ENCODE measurements around the gene PRR23B. TPM values are rescaled to one million over a fixed set of nuclear protein-coding genes. Genes with fewer than 3 reads are reported as not detected.
"Not testable (repeated sequence)": the region's sequence is repeated elsewhere in the genome, so short reads cannot be mapped to it uniquely, and the experiment has no call there.

PRR23B gene
- not detected for total RNA-seq

DNA sequence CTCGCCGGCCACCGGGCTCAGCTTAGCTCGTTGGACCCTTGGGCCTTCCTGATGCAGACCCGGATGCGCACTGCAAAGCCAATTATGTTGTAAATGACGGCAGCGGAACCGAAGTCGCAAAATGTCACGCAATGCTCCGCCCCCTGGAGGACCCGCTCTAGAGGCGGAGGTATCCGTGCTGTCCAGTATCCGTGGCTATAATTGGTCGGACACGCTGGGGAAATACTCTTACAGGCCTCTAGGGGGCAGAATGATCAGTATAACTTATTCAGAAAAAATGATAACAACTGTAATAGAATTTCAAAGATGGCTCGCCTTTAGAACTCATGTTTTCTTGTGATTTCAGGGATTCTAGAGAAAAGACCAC lies at the start of gene PRR23B:
Gene PRR23B, minus strand, starts transcription at position 59 of the 367 bp plus-strand sequence. CDS start 265 bp downstream, outside the sequence.
- no peak for DNase-seq

DNA sequence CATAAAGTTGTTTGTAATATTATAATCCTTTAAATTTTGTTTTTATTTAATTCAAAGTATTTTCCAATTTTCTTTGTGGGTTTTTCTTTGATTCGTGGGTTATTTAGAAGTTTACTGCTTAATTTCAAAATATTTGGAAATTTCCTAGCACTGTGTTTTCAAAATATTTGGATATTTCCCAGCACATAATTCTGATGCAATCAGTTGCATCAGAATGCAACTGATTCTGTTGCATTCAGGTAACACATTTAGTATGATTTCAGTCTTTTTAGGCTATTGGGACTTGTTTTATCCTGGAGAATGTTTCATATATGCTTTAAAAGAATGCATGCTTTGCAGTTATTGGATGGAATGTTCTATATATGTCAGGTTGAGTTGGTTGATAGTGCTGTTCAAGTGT lies 42.2 kb upstream of the PRR23B start:
- DNase-seq: no peak

DNA sequence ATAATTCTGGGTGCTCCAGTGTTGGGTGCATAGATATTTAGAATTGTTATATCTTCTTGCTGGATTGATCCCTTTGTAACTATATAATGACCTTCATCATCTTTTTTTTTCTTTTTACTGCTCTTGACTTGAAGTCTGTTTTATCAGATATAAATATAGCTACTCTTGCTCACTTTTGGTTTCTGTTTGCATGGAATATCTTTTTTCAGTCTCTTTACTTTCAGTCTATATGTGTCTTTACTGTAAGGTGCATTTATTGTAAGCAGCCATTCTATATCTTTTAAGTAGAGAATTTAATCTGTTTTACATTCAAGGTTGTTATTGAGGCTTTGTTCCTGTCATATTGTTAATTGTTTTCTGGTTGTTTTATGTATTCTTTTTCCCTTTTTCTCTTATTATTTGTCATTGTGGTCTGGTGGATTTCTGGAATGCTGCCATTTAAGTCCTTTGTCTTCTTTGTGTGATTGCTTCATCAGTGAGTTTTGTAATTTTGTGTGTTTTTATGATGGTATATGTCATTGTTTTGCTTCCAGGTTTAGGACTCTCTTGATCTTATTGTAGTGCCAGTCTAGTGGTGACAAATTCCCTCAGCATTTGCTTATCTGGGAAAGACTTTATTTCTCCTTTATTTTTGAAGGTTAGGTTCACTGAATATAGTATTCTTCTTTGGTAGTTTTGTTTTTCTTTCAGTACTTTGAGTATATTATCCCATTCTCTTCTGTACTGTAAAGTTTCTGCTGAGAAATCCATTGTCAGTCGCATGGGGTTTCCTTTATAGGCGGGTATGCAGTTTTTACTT lies 32.3 kb upstream of the PRR23B start:
- no peak for DNase-seq

DNA sequence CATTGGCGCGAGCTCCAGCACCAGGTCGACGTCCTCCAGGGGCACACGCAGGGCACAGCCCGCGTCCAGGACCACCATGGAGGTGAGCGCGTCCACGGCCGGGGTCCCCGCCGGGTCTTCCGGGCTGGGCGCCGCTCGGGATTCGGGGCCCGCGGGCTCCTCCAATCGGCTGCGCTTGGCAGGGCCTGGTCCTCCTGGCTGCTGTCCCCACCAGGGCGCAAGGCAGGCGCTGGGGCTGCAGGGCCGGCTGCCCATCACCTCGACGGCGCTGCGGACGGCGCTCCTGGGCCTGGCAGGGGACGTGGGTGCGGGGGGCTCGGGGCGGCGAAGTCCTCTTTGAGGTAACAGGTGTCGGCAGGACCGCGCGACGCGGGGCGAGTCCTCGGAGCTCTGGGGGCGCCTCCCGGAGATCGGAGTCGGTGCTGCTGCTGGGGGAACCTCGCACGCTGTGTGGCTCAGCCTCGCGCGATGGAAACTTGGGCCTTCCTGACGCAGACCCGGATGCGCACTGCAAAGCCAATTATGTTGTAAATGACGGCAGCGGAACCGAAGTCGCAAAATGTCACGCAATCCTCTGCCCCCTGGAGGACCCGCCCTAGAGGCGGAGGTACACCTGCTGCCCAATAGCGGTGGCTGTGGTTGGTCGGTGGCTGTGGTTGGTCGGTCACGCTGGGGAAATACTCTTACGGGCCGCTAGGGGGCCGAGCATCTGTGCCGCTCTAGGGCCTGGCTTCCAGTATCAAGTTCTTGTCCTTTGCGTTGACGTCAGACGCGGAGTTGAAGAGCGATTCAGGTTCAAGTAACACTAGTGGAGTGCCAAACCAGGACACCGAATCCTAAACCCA lies 23.9 kb upstream of the PRR23B start, which contains the start of gene PRR23C:
Gene PRR23C, minus strand, starts transcription at position 527 of the 845 bp plus-strand sequence. Its CDS starts 272 bp downstream, at position 255.
- no peak for DNase-seq

DNA sequence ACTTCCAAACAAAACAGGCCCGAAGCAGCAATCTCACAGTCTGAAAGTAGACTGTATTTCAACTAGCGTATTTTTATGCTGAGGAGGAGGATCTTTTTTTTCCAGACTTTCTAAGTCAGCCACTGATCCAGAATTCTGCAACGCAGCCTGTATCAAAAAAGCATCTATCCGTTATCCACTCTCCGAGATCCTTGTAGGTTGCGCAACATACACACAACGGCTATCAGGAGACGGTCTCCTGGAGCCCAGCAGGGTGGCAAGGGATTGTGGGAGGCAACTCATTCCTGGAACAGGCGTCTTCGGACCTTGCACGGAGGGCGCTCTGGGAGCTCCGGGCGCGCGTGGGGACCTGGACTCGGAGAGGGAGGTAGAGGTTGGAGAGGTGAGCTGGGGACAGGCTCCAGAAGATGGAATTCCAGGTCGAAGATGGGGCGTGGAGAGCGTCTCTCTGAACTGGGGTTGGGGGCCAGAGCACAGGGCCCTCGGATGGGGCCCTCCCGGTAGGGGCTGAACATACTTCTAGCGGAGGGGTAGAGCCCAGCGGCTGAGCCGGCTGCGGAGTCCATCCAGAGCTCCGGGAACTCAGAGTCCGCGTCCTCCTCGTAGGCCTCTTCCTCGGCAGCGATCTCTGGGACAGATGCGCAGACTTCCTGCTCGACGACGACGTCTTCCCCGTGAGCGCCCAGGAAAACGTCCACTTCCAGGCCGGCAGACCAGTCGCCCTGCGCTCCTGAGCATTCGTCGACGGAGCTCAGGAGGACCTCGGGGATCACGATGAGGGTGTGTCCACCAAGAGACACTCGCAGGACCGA lies 23.0 kb upstream of the PRR23B start:
- DNase-seq: no peak

DNA sequence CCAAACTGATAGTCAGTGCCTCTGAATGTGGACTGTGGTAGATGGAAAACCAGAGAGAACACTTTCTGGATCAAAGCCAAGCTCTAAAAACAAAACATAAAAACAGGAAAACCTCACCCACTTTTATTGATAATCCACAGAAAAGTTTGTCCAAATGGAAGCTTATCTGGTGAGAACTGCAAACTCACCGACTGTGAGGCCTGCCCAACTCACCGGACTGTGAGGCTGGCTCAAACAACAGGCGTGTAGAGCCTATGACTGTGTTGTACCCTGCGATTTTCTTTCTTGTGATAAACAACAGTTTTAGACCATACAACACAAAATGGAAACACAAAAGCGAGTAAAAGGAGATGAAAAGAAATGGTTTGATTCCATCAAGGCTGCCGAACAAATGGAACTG lies 16.8 kb upstream of the PRR23B start:
- DNase-seq: no peak

DNA sequence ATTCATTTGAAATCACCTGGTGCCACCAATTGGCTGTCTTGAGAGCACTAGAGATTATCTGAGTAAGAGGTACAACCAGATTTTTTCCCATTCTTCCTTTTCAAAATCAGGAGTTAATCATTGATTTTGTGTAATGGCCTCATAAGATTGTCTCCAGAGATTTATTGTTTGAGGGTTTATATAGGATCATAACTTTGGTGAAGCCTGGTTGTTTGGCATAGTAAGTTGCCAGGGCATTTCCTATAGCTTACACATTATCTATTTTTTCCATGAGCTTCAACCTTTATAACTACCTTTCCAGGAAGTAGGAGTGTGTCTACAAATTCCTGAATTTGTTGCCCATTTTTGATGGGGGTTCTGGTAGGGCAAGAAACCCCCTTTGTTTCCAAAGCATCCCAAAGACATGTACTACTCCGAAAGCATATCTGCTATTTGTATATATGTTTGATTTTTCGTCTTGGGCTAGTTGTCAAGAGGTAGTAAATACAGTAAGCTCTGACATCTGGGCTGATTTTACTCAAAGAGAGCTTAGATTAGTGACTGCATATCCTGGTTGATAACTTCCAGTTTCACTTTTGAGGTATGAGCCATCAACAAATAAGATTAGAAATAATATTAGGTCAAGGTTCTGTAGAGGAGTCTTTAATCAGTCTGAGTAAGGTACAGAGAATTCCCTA lies 11.7 kb upstream of the PRR23B start:
- DNase-seq: no peak

DNA sequence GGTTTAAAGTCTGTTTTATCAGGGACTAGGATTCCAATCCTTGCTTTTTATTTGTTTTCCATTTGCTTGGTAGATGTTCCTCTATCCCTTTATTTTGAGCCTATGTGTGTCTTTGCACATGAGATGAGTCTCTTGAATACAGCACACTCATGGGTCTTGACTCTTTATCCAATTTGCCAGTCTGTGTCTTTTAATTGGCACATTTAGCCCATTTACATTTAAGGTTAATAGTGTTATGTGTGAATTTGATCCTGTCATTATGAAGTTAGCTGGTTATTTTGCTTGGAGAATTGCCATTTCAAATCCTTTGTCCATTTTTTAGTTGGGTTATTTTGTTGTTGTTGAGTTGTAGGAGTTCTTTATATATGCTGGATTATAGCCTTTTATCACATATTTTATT lies 9.8 kb upstream of the PRR23B start:
- DNase-seq: not testable (repeated sequence)

DNA sequence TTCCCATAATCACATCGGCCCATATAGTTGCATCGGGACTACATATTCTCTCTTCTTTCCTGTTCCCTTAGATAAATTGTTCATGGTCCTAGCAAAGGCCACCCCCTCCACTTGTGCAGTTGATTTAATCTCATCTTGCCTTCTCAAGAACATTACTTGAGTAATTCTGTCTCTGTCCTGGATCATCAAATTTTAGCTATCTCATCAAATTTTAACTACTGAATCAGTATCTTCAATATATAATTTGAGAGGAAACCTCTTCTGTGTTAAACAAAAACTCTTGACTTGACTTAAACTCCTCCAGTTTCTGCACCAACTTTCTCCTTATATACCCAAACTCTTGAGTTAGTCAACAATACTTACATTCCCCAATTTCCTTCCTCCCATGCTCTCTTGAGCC lies 4.2 kb upstream of the PRR23B start:
- no peak for DNase-seq

DNA sequence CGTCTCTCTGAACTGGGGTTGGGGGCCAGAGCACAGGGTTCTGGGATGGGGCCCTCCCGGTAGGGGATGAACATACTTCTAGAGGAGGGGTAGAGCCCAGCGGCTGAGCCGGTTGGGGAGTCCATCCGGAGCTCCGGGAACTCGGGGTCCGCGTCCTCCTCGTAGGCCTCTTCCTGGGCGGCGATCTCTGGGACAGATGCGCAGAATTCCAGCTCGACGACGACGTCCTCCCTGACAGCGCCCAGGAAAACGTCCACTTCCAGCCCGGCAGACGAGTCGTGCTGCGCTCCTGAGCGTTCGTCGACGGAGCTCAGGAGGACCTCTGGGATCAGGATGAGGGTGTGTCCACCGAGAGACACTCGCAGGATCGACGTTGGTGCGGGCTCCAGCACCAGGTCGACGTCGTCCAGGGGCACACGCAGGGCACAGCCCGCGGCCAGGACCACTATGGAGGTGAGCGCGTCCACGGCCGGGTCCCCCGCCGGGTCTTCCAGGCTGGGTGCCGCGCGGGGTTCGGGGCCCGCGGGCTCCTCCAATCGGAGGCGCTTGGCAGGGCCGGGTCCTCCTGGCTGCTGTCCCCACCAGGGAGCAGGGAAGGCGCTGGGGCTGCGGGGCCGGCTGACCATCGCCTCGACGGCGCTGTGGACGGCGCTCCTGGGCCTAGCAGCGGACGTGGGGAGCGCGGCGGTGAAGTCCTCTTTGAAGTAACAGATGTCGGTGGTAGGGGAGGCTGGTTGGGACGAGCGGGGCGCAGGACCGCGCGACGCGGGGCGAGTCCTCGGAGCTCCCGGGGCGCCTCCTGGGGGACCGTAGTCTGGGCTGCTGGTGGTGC lies 474 bp downstream of the PRR23B start:
- no peak for DNase-seq

DNA sequence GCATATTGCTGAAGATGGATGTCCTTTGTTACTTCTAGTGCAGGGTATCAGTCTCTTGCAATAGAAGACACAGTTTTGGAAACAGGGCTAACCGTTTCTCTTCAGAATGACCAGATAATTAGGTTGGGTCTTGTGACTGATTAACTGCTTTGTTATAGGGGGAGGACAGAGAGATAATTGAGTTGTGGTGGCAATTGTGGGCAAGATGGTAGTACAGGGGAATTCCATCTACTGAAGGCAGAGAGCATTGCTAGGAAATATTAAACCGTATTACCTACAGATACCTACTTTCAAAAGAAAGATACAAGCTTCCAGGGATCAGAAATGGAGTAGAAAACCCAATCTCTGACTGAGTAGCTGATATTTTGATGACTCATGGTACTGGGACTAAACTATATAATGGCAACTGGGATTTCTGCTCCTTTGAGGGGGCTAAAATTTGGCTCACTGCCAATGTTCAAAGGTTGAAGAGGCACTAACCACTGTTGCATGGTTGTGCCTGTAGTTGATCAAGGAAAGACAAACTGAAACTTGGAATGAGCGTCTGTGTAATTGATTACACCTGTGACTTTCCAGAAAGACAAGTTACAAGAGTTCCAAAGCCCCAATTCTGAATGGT lies 4.2 kb downstream of the PRR23B start:
- DNase-seq: no peak

DNA sequence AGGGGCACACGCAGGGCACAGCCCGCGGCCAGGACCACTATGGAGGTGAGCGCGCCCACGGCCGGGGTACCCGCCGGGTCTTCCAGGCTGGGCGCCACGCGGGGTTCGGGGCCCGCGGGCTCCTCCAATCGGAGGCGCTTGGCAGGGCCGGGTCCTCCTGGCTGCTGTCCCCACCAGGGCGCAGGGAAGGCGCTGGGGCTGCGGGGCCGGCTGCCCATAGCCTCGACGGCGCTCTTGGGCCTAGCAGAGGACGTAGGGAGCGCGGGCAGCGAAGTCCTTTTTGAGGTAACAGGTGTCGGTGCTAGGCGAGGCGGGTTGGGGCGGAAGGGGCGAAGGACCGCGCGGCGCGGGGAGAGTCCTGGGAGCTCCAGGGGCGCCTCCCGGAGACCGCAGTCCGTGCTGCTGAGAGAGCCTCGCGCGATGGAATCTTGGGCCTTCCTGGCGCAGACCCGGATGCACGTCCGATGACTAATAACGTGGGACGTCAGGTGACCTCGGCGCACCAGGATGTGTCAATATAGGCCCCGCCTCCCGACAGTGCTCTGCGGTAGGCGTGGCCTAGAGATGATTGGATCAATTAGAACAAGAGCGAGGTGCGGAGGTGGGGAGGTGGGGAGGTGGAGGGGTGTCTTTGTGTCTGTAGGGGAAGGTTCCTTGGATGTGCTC lies 14.5 kb downstream of the PRR23B start, which contains the start of gene PRR23A:
Gene PRR23A, minus strand, starts transcription at position 218 of the 666 bp plus-strand sequence. Its CDS starts 0 bp downstream, at position 218.
- no peak for DNase-seq

DNA sequence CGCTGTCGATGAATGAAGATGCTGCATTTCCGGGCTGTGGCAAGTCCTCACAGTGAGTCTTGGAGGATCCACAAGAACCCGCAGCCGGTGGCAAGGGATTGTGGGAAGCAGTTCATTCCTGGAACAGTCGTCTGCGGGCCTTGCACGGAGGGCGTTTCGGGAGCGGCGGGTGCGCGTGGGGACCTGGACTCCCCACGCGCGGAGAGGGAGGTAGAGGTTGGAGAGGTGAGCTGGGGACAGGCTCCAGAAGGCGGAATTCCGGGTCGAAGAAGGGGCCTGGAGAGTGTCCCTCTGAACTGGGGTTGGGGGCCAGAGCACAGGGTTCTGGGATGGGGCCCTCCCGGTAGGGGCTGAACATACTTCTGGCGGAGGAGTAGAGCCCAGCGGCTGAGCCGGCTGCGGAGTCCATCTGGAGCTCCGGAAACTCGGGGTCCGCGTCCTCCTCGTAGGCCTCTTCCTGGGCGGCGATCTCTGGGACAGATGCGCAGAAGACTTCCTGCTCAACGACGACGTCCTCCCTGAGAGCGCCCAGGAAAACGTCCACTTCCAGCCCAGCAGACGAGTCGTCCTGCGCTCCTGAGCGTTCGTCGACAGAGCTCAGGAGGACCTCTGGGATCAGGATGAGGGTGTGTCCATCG lies 15.3 kb downstream of the PRR23B start:
- DNase-seq: no peak

DNA sequence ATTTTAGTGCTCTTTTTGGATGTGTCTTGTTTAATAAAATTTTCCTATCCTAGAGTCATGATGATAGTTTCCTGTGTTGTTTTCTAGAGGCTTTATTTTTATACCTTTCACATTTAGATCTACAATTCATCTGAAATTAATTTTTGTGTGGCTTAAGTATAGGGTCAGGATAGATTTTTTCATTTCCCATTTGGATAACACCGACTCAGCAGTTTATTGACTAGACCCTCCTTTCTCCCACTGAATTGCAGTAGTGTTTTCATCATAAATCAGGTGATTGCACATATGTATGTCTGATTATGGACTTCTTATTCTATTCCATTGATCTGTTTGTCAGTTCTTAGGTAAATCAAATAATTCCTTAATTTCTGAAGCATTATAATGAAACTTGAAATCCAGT lies 25.0 kb downstream of the PRR23B start:
- DNase-seq: no peak

DNA sequence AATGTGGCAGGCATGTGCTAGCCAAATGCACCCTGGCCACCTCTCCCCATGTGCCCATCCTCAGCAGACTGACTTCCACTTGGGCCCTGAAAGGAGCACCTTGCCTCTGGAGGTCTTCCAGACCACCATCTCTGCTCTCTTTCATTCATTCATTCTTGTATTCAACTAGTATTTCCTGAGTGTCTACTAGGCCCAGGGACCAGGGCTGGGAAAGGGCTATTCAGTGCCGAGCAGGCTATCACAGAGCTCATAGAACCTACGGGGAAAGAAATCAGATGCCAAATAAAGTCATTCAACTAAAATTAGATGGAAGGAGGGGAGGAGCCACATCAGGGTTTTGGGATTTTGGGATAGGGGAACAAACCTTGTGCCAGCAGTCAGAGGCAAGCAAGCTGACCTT lies 33.5 kb downstream of the PRR23B start:
- DNase-seq: no peak

DNA sequence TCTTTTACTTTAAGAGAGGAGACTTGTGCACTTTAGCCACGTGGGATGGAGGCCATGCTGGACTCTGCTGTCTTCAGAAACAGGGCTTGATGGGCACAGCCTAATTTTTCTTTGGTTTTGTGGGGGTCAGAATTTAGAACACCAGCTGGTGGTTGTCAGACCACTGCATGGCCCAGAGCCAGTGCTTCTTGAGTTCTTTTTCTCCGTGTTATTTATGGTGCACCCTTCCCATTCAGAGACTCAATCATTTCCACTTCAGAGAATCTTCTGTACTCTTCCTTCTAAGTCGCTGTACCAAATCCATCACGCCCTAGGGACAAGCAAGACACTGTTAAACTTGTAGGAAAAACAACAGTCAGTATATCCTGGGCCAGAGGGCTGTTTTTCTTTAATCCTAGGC lies 34.8 kb downstream of the PRR23B start:
- DNase-seq: no peak

DNA sequence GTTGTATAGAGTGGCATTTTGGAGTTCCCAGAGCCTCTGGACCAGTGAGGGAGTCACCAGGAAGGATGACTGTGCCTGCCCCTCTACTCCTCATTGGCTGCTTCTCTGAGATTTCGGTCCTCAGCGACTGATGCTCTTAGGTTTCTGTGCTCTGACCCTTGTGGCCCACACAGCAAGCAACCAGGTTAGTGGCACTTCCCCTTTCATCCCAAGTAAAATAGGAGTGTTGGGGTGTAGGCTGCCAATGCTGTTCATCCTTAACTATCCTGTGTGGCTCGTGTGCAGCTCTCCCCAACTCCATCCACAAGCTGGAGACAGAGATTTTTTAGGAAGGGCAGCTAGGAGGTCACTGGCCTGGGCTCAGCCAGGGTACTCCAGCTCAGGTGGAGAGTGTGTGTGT lies 35.9 kb downstream of the PRR23B start:
- DNase-seq: no peak

DNA sequence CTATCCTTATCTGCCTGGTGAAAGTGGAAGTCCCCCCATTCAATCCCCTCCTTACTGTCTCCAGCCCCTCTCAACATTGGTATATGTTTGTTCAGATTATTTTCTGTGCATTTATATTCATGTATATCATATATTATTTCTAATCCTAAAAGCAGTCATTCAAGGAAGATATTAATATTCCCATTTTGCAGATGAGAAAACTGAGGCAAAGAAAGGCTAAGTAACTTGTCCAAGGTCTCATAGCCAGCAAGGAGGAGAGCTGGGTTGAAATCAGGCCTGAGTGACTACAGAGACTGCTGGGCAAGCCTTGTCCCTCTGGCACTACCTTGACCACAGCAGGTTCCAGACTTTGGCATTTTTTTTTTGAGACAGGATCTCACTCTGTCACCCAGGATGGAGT lies 44.7 kb downstream of the PRR23B start:
- no peak for DNase-seq

DNA sequence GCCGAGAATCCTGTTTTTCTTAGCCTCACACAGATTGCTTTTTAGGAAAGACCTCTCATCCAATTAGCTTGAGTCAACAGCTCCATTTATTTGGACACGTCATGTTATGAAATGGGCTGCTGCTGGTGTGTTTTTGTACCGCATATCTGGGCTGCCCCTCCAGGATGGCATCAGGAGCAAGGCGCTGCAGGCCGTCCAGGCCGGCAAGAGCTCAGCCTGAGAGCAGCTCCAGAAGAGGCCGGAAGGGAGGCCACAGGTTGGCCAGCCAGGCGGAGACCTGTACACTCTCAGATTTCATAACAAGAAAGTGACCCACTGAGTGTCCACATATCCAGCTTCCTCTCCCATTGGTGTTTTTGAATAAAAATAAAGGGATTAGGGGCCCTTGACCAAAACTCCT lies 45.4 kb downstream of the PRR23B start:
- no peak for DNase-seq

All from skin of body (tissue), 2 donors.